Omental fat pad (tissue), 4 donors: ENCODE results near the gene TATDN3. TPM values are rescaled to one million over a fixed set of nuclear protein-coding genes. Genes with fewer than 3 reads are reported as not detected.

Source experiments
- ATAC-seq: fragments of 150-250 bp; one replicate; pipeline ENCODE4 v1.9.1; 2016; ENCODE audit warnings: mild to moderate bottlenecking, moderate library complexity; ENCODE audit not compliant: low FRiP score
- DNase-seq: peaks from one replicate; pipeline ENCODE4 v3.0.0-alpha.2; 2019; ENCODE audit warnings: low spot score
- total RNA-seq, 4 donors: library from RNA; depleted of rRNA; stranded (reverse); fragments of >200 nt; gene quantifications; one replicate each; pipeline ENCODE4 v1.1.0, GENCODE V29; 2016
- TF ChIP-seq, protein P1 (sequence below), 3 donors: fragments of 450-650 bp; IDR thresholded peaks; one replicate each; pipeline ENCODE4 v1.5.1; 2016 to 2017; ENCODE audit warnings: antibody characterized with exemption in 3 of 3, mild to moderate bottlenecking in 3 of 3, moderate library complexity in 2 of 3

The TATDN3 gene, protein sequence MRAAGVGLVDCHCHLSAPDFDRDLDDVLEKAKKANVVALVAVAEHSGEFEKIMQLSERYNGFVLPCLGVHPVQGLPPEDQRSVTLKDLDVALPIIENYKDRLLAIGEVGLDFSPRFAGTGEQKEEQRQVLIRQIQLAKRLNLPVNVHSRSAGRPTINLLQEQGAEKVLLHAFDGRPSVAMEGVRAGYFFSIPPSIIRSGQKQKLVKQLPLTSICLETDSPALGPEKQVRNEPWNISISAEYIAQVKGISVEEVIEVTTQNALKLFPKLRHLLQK
- total RNA-seq = 10 to 100 TPM; 10.1 to 15.9 (median 13.3) TPM

DNA sequence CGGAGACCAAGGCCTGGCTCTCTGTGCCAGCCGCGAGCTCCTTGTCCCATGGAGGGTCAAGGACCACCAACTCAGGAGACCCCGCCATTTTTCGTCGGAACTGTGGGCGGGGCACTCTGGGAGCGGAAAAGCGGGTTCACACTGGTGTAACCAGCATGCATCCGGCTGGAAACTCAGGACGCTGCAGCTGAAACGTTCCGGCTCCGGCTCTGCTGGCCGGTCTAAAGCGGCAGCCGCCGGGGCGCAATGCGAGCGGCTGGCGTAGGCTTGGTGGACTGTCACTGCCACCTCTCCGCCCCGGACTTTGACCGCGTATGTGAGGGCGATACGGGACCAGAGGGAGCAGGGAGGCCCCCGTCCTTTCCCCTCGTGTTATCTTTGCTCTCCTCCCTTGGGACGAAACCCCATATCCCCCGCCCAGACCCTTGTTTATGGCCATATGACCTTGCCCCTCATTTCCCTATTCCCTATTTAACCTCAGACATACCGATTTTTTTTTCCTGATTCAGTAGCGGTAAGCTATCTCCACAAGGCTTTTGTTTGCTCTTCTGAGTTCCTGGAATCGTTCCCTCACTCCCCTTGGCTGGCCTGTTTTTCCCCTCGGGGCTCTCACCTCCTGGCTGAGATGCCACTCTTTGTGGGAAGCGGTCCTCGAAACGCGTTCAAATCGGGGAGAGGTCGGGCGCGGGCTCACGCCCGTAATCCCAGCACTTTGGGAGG is at the start of gene TATDN3, which contains the start of gene NSL1:
Gene TATDN3, plus strand, starts transcription at position 219 of the 720 bp plus-strand sequence. Its CDS starts 28 bp downstream, at position 247.
Gene NSL1, minus strand, starts transcription at position 102 of the 720 bp plus-strand sequence. Its CDS starts 14 bp downstream, at position 88.
- DNase-seq (peak; percentile 71), ATAC-seq (peak; percentile 99)
- TF ChIP-seq, protein P1, sequence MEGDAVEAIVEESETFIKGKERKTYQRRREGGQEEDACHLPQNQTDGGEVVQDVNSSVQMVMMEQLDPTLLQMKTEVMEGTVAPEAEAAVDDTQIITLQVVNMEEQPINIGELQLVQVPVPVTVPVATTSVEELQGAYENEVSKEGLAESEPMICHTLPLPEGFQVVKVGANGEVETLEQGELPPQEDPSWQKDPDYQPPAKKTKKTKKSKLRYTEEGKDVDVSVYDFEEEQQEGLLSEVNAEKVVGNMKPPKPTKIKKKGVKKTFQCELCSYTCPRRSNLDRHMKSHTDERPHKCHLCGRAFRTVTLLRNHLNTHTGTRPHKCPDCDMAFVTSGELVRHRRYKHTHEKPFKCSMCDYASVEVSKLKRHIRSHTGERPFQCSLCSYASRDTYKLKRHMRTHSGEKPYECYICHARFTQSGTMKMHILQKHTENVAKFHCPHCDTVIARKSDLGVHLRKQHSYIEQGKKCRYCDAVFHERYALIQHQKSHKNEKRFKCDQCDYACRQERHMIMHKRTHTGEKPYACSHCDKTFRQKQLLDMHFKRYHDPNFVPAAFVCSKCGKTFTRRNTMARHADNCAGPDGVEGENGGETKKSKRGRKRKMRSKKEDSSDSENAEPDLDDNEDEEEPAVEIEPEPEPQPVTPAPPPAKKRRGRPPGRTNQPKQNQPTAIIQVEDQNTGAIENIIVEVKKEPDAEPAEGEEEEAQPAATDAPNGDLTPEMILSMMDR (IDR thresholded peaks at IDR 0.05) = no peak

DNA sequence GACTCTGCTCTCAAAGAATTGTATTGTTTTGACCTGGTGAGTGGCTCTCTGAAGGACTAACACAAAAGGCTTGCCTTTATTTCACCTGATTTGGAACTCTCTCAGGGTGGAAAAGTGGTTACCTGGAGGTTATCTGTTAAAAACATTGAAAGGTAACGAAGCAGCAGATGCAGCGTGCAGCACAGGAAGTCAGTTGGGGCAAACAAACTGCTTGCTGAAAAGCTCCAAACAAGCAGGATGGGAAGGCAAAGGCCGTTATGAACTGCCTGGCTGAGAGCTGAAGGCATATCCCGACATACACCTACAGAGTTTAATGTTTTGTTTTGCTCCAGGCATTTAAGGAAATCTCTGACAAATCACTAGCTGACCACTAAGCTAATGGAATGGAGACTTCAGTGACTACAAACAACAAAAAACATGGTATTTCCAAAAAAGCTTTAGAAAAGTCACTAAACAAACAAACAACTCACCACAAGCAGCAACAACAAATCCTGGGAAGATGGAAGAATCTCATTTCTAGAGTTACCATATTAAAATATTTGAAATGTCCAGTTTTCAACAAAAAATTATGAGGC is 47.7 kb upstream of the TATDN3 start:
- no peak for DNase-seq
- no peak for ATAC-seq
- TF ChIP-seq, protein P1 (IDR thresholded peaks at IDR 0.05) = no peak

DNA sequence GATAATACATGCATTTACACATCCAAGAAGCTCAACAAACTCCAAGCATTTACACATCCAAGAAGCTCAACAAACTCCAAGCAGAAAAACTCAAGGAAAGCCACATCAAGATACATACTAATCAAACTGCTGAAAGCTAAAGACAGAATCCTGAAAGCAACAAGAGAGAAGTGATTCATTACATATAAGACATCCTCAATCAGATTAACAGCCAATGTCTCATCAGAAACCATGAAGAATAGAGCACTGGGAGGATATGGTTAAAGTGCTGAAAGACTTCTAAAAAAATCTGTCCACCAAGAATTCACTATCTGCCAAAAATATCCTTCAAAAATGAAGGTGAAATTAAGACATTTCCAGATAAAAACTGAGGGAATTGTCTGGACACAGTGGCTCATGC is 46.4 kb upstream of the TATDN3 start:
- TF ChIP-seq, protein P1 (IDR thresholded peaks at IDR 0.05) = no peak
- DNase-seq (no peak), ATAC-seq (no peak)

DNA sequence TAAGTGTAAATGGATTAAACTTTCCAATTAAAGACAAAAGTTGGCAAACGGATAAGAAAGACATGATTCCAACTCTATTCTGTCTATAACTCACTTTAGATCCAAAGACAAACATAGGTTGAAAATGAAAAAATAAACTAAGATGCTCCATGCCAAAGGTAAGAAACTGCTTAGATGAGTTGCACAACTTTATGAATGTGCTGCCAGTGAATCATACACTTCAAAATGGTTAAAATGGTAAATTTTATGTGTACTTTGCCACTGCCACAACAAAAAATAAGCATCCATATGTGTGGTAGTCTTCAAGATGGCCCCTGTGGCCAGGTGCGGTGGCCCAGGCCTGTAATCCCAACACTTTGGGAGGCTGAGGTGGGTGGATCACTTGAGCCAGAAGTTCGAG is 45.1 kb upstream of the TATDN3 start:
- TF ChIP-seq, protein P1 (IDR thresholded peaks at IDR 0.05) = no peak
- DNase-seq (no peak), ATAC-seq (no peak)

DNA sequence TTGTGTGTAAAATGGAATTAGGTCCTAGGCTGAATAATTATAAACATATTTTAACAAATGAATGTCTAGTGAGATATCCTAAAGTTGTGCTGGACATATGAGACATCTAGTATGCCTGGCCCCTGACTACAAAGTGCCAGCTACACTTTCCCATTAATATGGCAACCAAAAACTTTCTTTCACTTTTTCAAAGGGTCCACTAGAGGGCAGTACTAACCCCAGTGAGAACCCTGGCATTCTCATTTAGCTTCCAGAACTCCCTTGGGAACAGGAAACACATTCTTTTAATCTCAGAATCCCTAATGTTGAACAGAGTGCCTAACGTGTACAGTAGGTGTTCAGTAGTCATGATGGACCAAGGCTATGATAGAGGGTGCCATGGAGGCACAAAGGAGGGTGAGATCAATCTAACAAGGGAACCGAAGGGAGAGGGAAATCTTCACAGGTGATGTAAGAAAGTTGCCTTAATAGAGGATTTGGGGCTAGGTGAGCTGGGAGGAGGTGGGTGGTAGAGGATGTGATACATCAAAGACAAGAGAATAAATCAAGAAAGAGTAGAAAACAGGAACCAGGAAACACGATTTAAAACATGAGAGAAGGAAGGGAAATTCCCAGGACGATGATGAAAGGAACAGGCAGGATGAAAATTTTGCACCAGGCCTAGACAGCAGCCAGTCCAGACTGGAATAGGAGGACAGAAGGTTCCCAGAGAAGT is 41.7 kb upstream of the TATDN3 start:
- no peak for ATAC-seq
- TF ChIP-seq, protein P1 (IDR thresholded peaks at IDR 0.05) = no peak
- DNase-seq = no peak

DNA sequence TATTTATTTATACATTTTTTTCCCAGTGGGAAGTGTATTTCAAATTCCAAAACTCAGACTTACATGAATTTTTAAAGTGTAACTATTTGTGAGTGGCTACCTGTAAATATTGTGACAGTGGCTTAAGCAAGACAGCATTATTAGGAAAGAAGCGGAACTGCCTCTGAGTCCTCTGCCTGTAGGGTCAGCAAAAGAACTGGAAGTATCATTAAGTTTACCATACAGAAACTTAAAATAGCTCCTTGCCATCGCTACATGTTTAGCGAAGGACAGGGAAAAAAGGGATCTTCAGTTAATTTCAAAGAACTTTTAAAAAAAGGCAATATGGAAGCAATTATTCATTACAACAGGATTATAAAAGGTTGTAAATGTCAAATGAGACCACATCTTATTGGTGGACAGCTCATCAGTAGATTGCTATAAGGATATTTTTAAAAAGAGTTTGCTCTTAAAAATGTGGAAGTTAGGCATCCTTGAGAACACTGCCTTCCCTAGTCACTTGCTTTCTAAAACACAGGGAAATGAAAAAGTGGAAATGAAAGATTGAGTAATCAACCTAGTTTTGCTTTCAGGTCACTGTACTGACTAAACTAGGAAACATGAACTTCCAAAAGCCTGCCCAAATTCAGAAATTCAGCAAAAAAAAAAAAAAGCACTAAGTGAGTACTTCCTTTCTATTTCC is 39.3 kb upstream of the TATDN3 start:
- no peak for DNase-seq
- TF ChIP-seq, protein P1 (IDR thresholded peaks at IDR 0.05) = no peak
- ATAC-seq = peak; percentile 77
